Loucy (cell line): ENCODE data around the gene DNASE1.

Experiments used
- H2AFZ ChIP-seq: fragments of 200-600 bp; sonication (generic); 2 replicates; pipeline ENCODE4 v1.6.0; 2016; ENCODE audit warnings: antibody characterized with exemption, mild to moderate bottlenecking, low read length, moderate library complexity
- H3F3A ChIP-seq: fragments of 200-600 bp; 2 replicates; pipeline ENCODE4 v1.6.0; 2016; ENCODE audit warnings: antibody characterized with exemption, low read depth, mild to moderate bottlenecking
- H3K27me3 ChIP-seq: fragments of 200-600 bp; sonication (generic); 2 replicates; pipeline ENCODE4 v1.6.1; 2014; ENCODE audit warnings: low read length, mild to moderate bottlenecking; ENCODE audit not compliant: insufficient read depth, poor library complexity, severe bottlenecking
- H3K36me3 ChIP-seq: fragments of 200-600 bp; sonication (generic); 2 replicates; pipeline ENCODE4 v1.6.1; 2016; ENCODE audit warnings: low read length; ENCODE audit not compliant: insufficient read depth
- H3K4me1 ChIP-seq: fragments of 200-600 bp; sonication (generic); 2 replicates; pipeline ENCODE4 v1.5.1; 2014; ENCODE audit warnings: low read length, mild to moderate bottlenecking; ENCODE audit not compliant: insufficient read depth, poor library complexity, severe bottlenecking
- H3K4me2 ChIP-seq: fragments of 200-600 bp; sonication (generic); 2 replicates; pipeline ENCODE4 v1.6.0; 2014; ENCODE audit warnings: antibody characterized with exemption, low read length, low read depth, mild to moderate bottlenecking; ENCODE audit not compliant: poor library complexity, severe bottlenecking
- H3K4me3 ChIP-seq: fragments of 200-600 bp; sonication (generic); 2 replicates; pipeline ENCODE4 v1.5.1; 2014; ENCODE audit warnings: low read length, mild to moderate bottlenecking, mixed read lengths; ENCODE audit not compliant: poor library complexity, severe bottlenecking
- H3K79me2 ChIP-seq: fragments of 200-600 bp; sonication (generic); 2 replicates; pipeline ENCODE4 v1.6.1; 2014; ENCODE audit warnings: low read length; ENCODE audit not compliant: insufficient read depth
- H3K9ac ChIP-seq: fragments of 200-600 bp; sonication (generic); 2 replicates; pipeline ENCODE4 v1.6.0; 2014; ENCODE audit warnings: mild to moderate bottlenecking, low read depth, low read length, moderate library complexity; ENCODE audit not compliant: poor library complexity, severe bottlenecking
- H3K9me2 ChIP-seq: fragments of 200-600 bp; sonication (generic); replicated peaks from 2 replicates; pipeline ENCODE4 v1.6.1; 2016; ENCODE audit warnings: low read depth, low read length, mixed read lengths
- H3K9me3 ChIP-seq: fragments of 200-600 bp; sonication (generic); 2 replicates; pipeline ENCODE4 v1.6.1; 2014; ENCODE audit warnings: mild to moderate bottlenecking, antibody characterized with exemption, low read length, low read depth; ENCODE audit not compliant: insufficient read depth
- H4K20me1 ChIP-seq: fragments of 200-600 bp; sonication (generic); 2 replicates; pipeline ENCODE4 v1.6.0; 2014; ENCODE audit warnings: antibody characterized with exemption, low read length, mild to moderate bottlenecking; ENCODE audit not compliant: insufficient read depth, poor library complexity, severe bottlenecking
- CTCF ChIP-seq: fragments of 200-600 bp; sonication (generic); conservative IDR thresholded peaks from 2 replicates; pipeline ENCODE4 v1.5.1; 2014; ENCODE audit warnings: mild to moderate bottlenecking, antibody characterized with exemption, low read length
- EZH2phosphoT487 ChIP-seq: fragments of 200-600 bp; IDR thresholded peaks from 2 replicates; pipeline ENCODE4 v1.6.1; 2018; ENCODE audit warnings: antibody characterized with exemption, mild to moderate bottlenecking, moderate library complexity, borderline replicate concordance

The DNASE1 gene

GRCh38 chr16:3640207-3640606, 14.3 kb upstream of the DNASE1 start:
- Histone ChIP-seq H3K9ac (no peak overlapping the region), H3K79me2 (peaks cover 9% of the 10 kb centered on the region; the same call in 1 of the 2 replicates), H2AFZ (no peak overlapping the region), H4K20me1 (no peaks in the 10 kb centered on the region), H3K4me1 (peaks cover 15% of the 10 kb centered on the region), H3K4me3 (no peak overlapping the region), H3K9me2 (no peaks in the 10 kb centered on the region), H3K36me3 (no peaks in the 10 kb centered on the region), H3K27me3 (no peaks in the 10 kb centered on the region), H3K4me2 (no peak overlapping the region), H3F3A (no peaks in the 10 kb centered on the region), H3K9me3 (no peaks in the 10 kb centered on the region)
- TF ChIP-seq CTCF (no peak), EZH2phosphoT487 (no peak)

- Histone ChIP-seq H3K36me3 (no peaks in the 10 kb centered on the region), H4K20me1 (no peaks in the 10 kb centered on the region), H3K4me3 (no peak overlapping the region), H3K9me2 (no peaks in the 10 kb centered on the region), H3K4me2 (no peak overlapping the region), H3K4me1 (peaks cover 15% of the 10 kb centered on the region), H2AFZ (no peak overlapping the region), H3K79me2 (peaks cover 9% of the 10 kb centered on the region; the same call in 1 of the 2 replicates), H3K9me3 (no peaks in the 10 kb centered on the region), H3K27me3 (no peaks in the 10 kb centered on the region), H3F3A (no peaks in the 10 kb centered on the region), H3K9ac (no peak overlapping the region)
- no peak for TF ChIP-seq EZH2phosphoT487
- TF ChIP-seq CTCF = no peak
These were observed 13.6 kb upstream of the DNASE1 start for GRCh38 chr16:3640632-3641501.

GRCh38 chr16:3641801-3642396, 12.6 kb upstream of the DNASE1 start:
- H3K9ac ChIP-seq = no peak overlapping the region
- H3K4me2 ChIP-seq = no peak overlapping the region
- H3K27me3 ChIP-seq = no peaks in the 10 kb centered on the region
- peaks cover 5% of the 10 kb centered on the region; the same call in 1 of the 2 replicates for H3K79me2 ChIP-seq
- no peaks in the 10 kb centered on the region for H3K9me3 ChIP-seq
- no peaks in the 10 kb centered on the region for H4K20me1 ChIP-seq
- no peaks in the 10 kb centered on the region for H3K9me2 ChIP-seq
- H3K4me1 ChIP-seq = peaks cover 12% of the 10 kb centered on the region
- H3K36me3 ChIP-seq = no peaks in the 10 kb centered on the region
- TF ChIP-seq CTCF = no peak
- TF ChIP-seq EZH2phosphoT487 = no peak
- no peak overlapping the region for H3K4me3 ChIP-seq
- no peaks in the 10 kb centered on the region for H3F3A ChIP-seq
- no peak overlapping the region for H2AFZ ChIP-seq
